Loucy (cell line): Measurements from ENCODE around the gene PLCB3.

ENCODE experiments used
- CTCF ChIP-seq: fragments of 200-600 bp; sonication (generic); conservative IDR thresholded peaks from 2 replicates; pipeline ENCODE4 v1.5.1; 2014; ENCODE audit warnings: mild to moderate bottlenecking, antibody characterized with exemption, low read length
- EZH2phosphoT487 ChIP-seq: fragments of 200-600 bp; IDR thresholded peaks from 2 replicates; pipeline ENCODE4 v1.6.1; 2018; ENCODE audit warnings: antibody characterized with exemption, mild to moderate bottlenecking, moderate library complexity, borderline replicate concordance

DNA sequence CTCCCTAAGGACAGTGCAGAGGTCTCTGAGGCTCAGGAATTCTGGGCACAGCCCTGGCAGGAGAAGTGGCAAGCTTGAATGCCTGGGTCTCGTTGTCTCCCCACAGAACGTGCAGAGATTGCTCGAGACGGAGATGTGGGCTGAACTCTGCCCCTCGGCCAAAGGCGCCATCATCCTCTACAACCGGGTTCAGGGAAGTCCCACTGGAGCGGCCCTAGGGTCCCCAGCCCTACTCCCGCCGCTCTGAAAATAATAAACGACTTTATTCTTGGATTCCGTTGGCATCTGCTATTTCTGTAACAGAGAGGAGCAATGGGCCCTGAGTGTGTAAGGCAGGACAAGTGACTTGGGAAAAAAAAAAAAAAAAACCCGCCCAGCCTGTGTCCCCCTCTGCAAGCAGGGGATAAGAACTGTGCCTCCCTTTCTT, 21.6 kb upstream of the PLCB3 start:
- TF ChIP-seq CTCF: no peak
- no peak for TF ChIP-seq EZH2phosphoT487
